K562 (cell line): Measurements from ENCODE around the gene ZCCHC14. TPM values are rescaled to one million over a fixed set of nuclear protein-coding genes. Genes with fewer than 3 reads are reported as not detected.
"Not testable (repeated sequence)": the region's sequence is repeated elsewhere in the genome, so short reads cannot be mapped to it uniquely, and the experiment has no call there.

Experiments used
- ATAC-seq: fragments of 200-7000 bp; cut with Tn5 transposase; 3 replicates; pipeline ENCODE4 v1.9.1; 2020; ENCODE audit warnings: moderate library complexity
- BruUV-seq: library from RNA; stranded (reverse); fragments of 400-500 nt; replicated peaks from 2 replicates; lab custom pipeline; 2021; lab: Mats Ljungman, UMichigan
- CTCF ChIA-PET: fragments of 300-600 bp; formaldehyde crosslinking; extraction: SDS; loops from one replicate; lab custom pipeline; 2021; ENCODE audit warnings: low intra/inter-chr PET ratio; lab: Yijun Ruan, JAX
- POLR2A ChIA-PET: fragments of 300-600, 350-650 bp; sonication (Branson Sonifier 250); formaldehyde crosslinking; extraction: SDS; loops from one replicate; lab custom pipeline; 2021; ENCODE audit warnings: antibody characterized with exemption, inconsistent platforms; lab: Yijun Ruan, JAX
- DNase-seq, 4 experiments: peaks; one replicate each; pipeline versions ENCODE4 v3.0.0 to v3.0.0-alpha.2; 2011 to 2018; ENCODE audit warnings: low spot score in 3 of 4, mixed read lengths in 3 of 4; ENCODE audit errors: extremely low read depth in 1 of 4
- FAIRE-seq: peaks from 2 replicates; lab custom pipeline; 2011; peaks lifted over from hg19 to GRCh38; lab: Jason Lieb, UNC
- H2AFZ ChIP-seq: 2 replicates; pipeline ENCODE4 v1.6.0; 2011; ENCODE audit warnings: low read depth, low read length, control low read depth, inconsistent platforms
- H3K27ac ChIP-seq: fragments of 200-600 bp; 3 replicates; pipeline ENCODE4 v1.8.0; 2011; ENCODE audit warnings: low read depth, mild to moderate bottlenecking, control low read depth, inconsistent platforms, low read length, moderate library complexity, mixed read lengths; ENCODE audit errors: extremely low read depth
- H3K27me3 ChIP-seq, 2 experiments: fragments of 300-600 bp in 1 of 2; 2 replicates in 1 of 2; 3 replicates in 1 of 2; pipeline versions ENCODE4 v1.6.0 to v1.8.0; 2011; ENCODE audit warnings: inconsistent platforms in 2 of 2, low read length in 2 of 2, mild to moderate bottlenecking in 1 of 2, mixed read lengths in 1 of 2, moderate library complexity in 1 of 2; ENCODE audit not compliant: control insufficient read depth in 2 of 2, insufficient read depth in 2 of 2
- H3K36me3 ChIP-seq: fragments of 300-600 bp; 3 replicates; pipeline ENCODE4 v1.8.0; 2011; ENCODE audit warnings: mild to moderate bottlenecking, low read length, inconsistent platforms; ENCODE audit not compliant: control insufficient read depth, insufficient read depth
- H3K4me1 ChIP-seq, 2 experiments: fragments of 200-600 bp in 1 of 2; replicated peaks in 1 of 2; 2 replicates in 1 of 2; 3 replicates in 1 of 2; pipeline versions ENCODE4 v1.5.1 to v1.8.0; 2011; ENCODE audit warnings: inconsistent platforms in 2 of 2, low read length in 2 of 2, mild to moderate bottlenecking in 1 of 2, mixed read lengths in 1 of 2, moderate library complexity in 1 of 2; ENCODE audit not compliant: control insufficient read depth in 2 of 2, insufficient read depth in 2 of 2
- H3K4me2 ChIP-seq: 2 replicates; pipeline ENCODE4 v1.6.1; 2011; ENCODE audit warnings: low read length, control low read depth, inconsistent platforms, mixed read lengths; ENCODE audit not compliant: insufficient read depth
- H3K4me3 ChIP-seq: fragments of 200-600 bp; sonication (generic), shearing (Covaris generic); 2 replicates; pipeline ENCODE4 v1.5.1; 2016; ENCODE audit warnings: control low read depth, inconsistent platforms
- H3K79me2 ChIP-seq: fragments of 200-600 bp; 3 replicates; pipeline ENCODE4 v1.8.0; 2011; ENCODE audit warnings: low read length, inconsistent platforms; ENCODE audit not compliant: control insufficient read depth, insufficient read depth
- H3K9ac ChIP-seq, 2 experiments: 2 replicates each; pipeline versions ENCODE4 v1.6.0 to v1.6.1; 2011; ENCODE audit warnings: low read depth in 2 of 2, low read length in 2 of 2, control low read depth in 1 of 2, inconsistent platforms in 1 of 2, mild to moderate bottlenecking in 1 of 2, mixed read lengths in 1 of 2; ENCODE audit not compliant: insufficient read depth in 1 of 2
- H3K9me1 ChIP-seq: one replicate; pipeline ENCODE4 v1.6.0; 2011; ENCODE audit warnings: inconsistent platforms, mild to moderate bottlenecking, low read length, moderate library complexity; ENCODE audit not compliant: control insufficient read depth, insufficient read depth
- H3K9me3 ChIP-seq: replicated peaks from 2 replicates; pipeline ENCODE4 v1.5.1; 2011; ENCODE audit warnings: low read depth, low read length, inconsistent platforms; ENCODE audit not compliant: control insufficient read depth, insufficient read depth
- H4K20me1 ChIP-seq: replicated peaks from 2 replicates; pipeline ENCODE4 v1.6.1; 2011; ENCODE audit warnings: low read length, inconsistent platforms, mixed read lengths; ENCODE audit not compliant: control insufficient read depth, insufficient read depth
- WGBS: fragments of 100-300 bp; shearing (Covaris generic); methylation state at CpG from one replicate; pipeline ENCODE4 v1.1.6; 2016; ENCODE audit warnings: low coverage, mixed read lengths; ENCODE audit not compliant: insufficient coverage; ENCODE audit errors: missing lambda C conversion rate; 5-methylcytosine and 5-hydroxymethylcytosine counted together
- in situ Hi-C: fragments of 300-500 bp; cut with MboI; formaldehyde crosslinking; loops from 4 replicates; pipeline ENCODE4 v1.15.0; 2018; ENCODE audit warnings: inconsistent platforms, mixed read lengths
- intact Hi-C: fragments of 100-400 bp; cut with micrococcal nuclease; formaldehyde crosslinking; loops from 2 replicates; pipeline ENCODE4 v1.14.2; 2022
- polyA plus RNA-seq, 8 experiments: library from polyadenylated mRNA; depleted of rRNA in 4 of 8; stranded (reverse) in 5 of 8; unstranded in 3 of 8; fragments of >200 nt; fragmentation: Nextera tagmentation in 2 of 8; fragmentation: Illumina TruSeq in 1 of 8; extraction: Ambion mirVana in 2 of 8; extraction: Trizol in 1 of 8; gene quantifications; 2 replicates each; pipeline versions ENCODE4 v1.2.1 to v1.2.3, GENCODE V29; 2011 to 2014; ENCODE audit warnings: inconsistent platforms in 1 of 8, missing spikeins in 1 of 8
- total RNA-seq, 7 experiments: library from RNA; depleted of rRNA in 6 of 7; stranded (reverse); fragments of >200 nt in 6 of 7; fragmentation: Illumina TruSeq in 2 of 7; extraction: Trizol in 2 of 7; gene quantifications; 2 replicates each; pipeline versions ENCODE4 v1.2.1 to v1.2.3, GENCODE V29; 2011 to 2021; ENCODE audit warnings: low replicate concordance in 1 of 7

ZCCHC14 gene
- total and polyA plus RNA-seq, 9 of the 15 experiments (the other 6 are each of a cell fraction or from before 2014, with no cell fraction given): 1.5 to 12.4 (median 2.9) TPM

DNA sequence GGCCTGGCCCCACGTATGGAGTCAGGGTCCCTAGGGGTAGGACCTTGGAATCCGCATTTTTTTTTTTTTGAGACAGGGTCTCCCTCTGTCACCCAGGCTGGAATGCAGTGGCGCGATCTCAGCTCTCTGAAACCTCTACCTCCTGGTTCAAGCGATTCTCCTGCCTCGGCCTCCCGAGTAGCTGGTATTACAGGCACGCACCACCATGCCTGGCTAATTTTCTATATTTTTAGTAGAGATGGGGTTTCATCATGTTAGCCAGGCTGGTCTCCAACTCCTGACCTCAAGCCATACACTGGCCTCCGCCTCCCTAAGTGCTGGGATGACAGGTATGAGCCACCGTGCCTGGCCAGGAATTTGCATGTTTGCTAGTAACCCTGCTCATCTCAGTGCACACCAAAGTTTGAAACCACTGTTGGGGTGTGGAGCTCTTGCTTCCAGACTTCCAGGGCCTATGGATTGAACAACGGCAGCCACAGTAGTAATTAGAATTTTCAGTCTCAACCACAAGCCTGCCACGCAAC is 5.0 kb upstream of the ZCCHC14 start:
- in situ Hi-C loops, H3K27ac ChIP-seq, BruUV-seq, H3K4me3 ChIP-seq, H3K79me2 ChIP-seq, H3K4me2 ChIP-seq, DNase-seq, H4K20me1 ChIP-seq, ATAC-seq, H2AFZ ChIP-seq, H3K9ac ChIP-seq, CTCF ChIA-PET, H3K9me1 ChIP-seq, H3K9me3 ChIP-seq, POLR2A ChIA-PET, intact Hi-C loops, FAIRE-seq, H3K36me3 ChIP-seq: not testable (repeated sequence)
- Histone ChIP-seq H3K27me3 (peaks cover 6 to 19% of the 10 kb centered on the region in 2 experiments), H3K4me1 (peaks cover 0 to 10% of the 10 kb centered on the region in 2 experiments; a peak in 3 of 5 replicates)
- WGBS: 27% methylated on average over 12 of the region's 12 CpGs

DNA sequence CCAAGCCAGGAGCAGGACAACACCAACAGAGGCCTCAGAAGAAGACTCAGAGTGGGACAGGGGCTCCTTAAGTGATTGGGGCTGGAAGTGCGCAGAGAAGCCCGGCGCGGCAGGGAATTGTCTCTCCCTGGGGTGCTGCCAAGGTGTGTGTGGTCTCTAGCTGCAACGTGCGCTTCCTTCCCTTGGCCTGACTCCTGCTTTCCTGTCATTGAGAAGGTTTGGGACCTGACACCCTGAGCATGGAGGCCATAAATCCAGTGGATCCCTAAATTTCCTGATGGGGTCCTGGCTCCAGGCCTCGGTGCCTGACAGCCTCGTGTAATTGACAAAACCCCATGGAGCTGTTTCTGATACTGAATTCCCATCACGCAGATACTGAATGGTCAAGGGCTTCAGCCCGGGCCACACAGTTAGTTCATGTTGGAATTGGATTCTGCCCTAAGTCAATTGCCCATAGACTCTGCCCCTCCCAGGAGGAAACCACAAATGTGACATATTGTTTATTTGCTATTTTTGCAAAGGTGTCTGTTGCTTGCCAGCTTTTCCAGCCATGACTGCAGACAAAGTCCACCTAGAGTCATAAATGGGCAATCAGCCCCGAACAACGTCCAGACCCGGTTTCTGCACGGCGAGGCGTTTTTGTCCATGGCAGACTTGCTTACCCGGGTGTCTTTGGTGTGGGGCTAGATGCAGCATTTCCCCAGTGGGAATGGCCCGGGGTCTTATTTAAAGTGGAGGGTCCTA is 4.4 kb upstream of the ZCCHC14 start:
- H3K9me1 ChIP-seq, H3K4me2 ChIP-seq, CTCF ChIA-PET, H3K79me2 ChIP-seq, POLR2A ChIA-PET, BruUV-seq, H3K36me3 ChIP-seq, ATAC-seq, FAIRE-seq, H2AFZ ChIP-seq, in situ Hi-C loops, H3K27ac ChIP-seq, H3K9ac ChIP-seq, H3K9me3 ChIP-seq, DNase-seq, H4K20me1 ChIP-seq, H3K4me3 ChIP-seq, intact Hi-C loops: not testable (repeated sequence)
- Histone ChIP-seq H3K4me1 (peaks cover 0 to 10% of the 10 kb centered on the region in 2 experiments; a peak in 3 of 5 replicates), H3K27me3 (peaks cover 6 to 18% of the 10 kb centered on the region in 2 experiments)
- 41% methylated on average over 17 of the region's 18 CpGs for WGBS
